Pancreas (tissue), 10 donors: ENCODE data around the gene FARP2. TPM values are rescaled to one million over a fixed set of nuclear protein-coding genes. Genes with fewer than 3 reads are reported as not detected.
"Not testable (repeated sequence)": the region's sequence is repeated elsewhere in the genome, so short reads cannot be mapped to it uniquely, and the experiment has no call there.

ENCODE experiments used
- ATAC-seq, 4 donors: fragments of 200-7000 bp; cut with Tn5 transposase; one replicate each; pipeline versions ENCODE4 v1.8.0 to v1.9.1; 2020; ENCODE audit warnings: mild to moderate bottlenecking in 4 of 4, moderate library complexity in 4 of 4
- DNase-seq, 6 donors: peaks; one replicate each; pipeline ENCODE4 v3.0.0-alpha.2; 2020
- FAIRE-seq: peaks from 2 replicates; lab custom pipeline; 2012; peaks lifted over from hg19 to GRCh38; lab: Jason Lieb, UNC
- H3K27ac ChIP-seq, 4 donors: fragments of 200-600 bp; sonication (generic); 1 replicate in 3 of 4; 2 replicates in 1 of 4; pipeline versions ENCODE4 v1.5.0 to v1.8.0; 2020
- H3K27me3 ChIP-seq, 4 donors: fragments of 200-600 bp; one replicate each; pipeline ENCODE4 v1.8.0; 2021
- H3K36me3 ChIP-seq, 3 donors: fragments of 200-600 bp; sonication (generic) in 1 of 3; one replicate each; pipeline versions ENCODE4 v1.5.0 to v1.8.0; 2020 to 2021
- H3K4me1 ChIP-seq, 3 donors: fragments of 200-600 bp; one replicate each; pipeline ENCODE4 v1.8.0; 2021
- H3K4me3 ChIP-seq, 4 donors: fragments of 200-600 bp; sonication (generic) in 2 of 4; one replicate each; pipeline versions ENCODE4 v1.5.0 to v1.8.0; 2020 to 2021
- H3K9me3 ChIP-seq, 4 donors: fragments of 200-600 bp; one replicate each; pipeline ENCODE4 v1.8.0; 2021
- CTCF ChIP-seq, 4 donors: fragments of 200-600 bp; sonication (generic) in 3 of 4; IDR thresholded peaks; one replicate each; pipeline versions ENCODE4 v1.5.0 to v1.8.0; 2021; ENCODE audit warnings: antibody characterized with exemption in 4 of 4
- WGBS, 2 donors: extraction: QIAGEN DNeasy Blood & Tissue Kit; methylation state at CpG; one replicate each; pipeline ENCODE4 v1.1.7; 2013; 5-methylcytosine and 5-hydroxymethylcytosine counted together
- intact Hi-C, 3 donors: fragments of 100-400 bp; cut with DNase I; formaldehyde crosslinking; loops; one replicate each; pipeline versions ENCODE4 v1.11.1 to v1.14.2; 2022
- polyA plus RNA-seq, 2 donors: library from polyadenylated mRNA; stranded (reverse); fragments of 200-250 nt; gene quantifications; one replicate each; pipeline ENCODE4 v1.2.3, GENCODE V29; 2013
- total RNA-seq, 6 donors: library from RNA; stranded (reverse); fragmentation: NEBNext Ultra II Directional in 4 of 6; extraction: Animal tissue kit (Norgen Biotek cat#: 25700) in 4 of 6; gene quantifications; one replicate each; pipeline versions ENCODE4 v1.2.1 to v1.2.4, GENCODE V29; 2021 to 2023
- donor health status: healthy with polysubstance abuse.
- donor health status: DM: no; HTN: no; CAD: no; lungs with moderate emphysema.
- donor health status: DM: no; HTN: no; CAD: no.
- donor health status: control.
- donor health status: control.
- donor health status: Bipolar disorder and iron deficiency.
- donor health status: DM: yes; HTN: yes; CAD: no.
- donor health status: DM: no; HTN: no; CAD: no.
- donor health status: DM: no; HTN: no; CAD: no.
- donor health status: DM: yes; HTN: yes; CAD: no.

Gene FARP2
- total and polyA plus RNA-seq, 8 donors = 16.9 to 44.9 (median 25.8) TPM

GRCh38 chr2:241393524-241394196 is 37.6 kb downstream of the FARP2 start:
- Histone ChIP-seq H3K9me3 (no peaks in the 10 kb centered on the region), H3K27me3 (no peaks in the 10 kb centered on the region), H3K36me3 (peaks cover 0 to 6% (median 0%) of the 10 kb centered on the region in 3 donors), H3K4me3 (no peak overlapping the region), H3K27ac (peak overlapping the region in 2 of 4 donors; percentile 33 to 41), H3K4me1 (peaks cover 0 to 10% (median 8%) of the 10 kb centered on the region in 3 donors)
- TF ChIP-seq CTCF (IDR thresholded peaks at IDR 0.05) = no peak
- no peak for FAIRE-seq
- DNase-seq = no peak
- intact Hi-C loops = loop anchor here in 1 of 3 donors (5.0 kb wide), 1 partner anchor 36 kb away; the partner anchor contains the start of gene FARP2
- ATAC-seq = peak in 3 of 4 donors; percentile 25 to 34 (median 28)
- 66 to 75% methylated on average over 3 of the region's 3 CpGs for WGBS, 2 donors

GRCh38 chr2:241396809-241397208 is 40.7 kb downstream of the FARP2 start:
- intact Hi-C loops, H3K27ac ChIP-seq, DNase-seq, H3K36me3 ChIP-seq, H3K27me3 ChIP-seq, H3K4me3 ChIP-seq, H3K4me1 ChIP-seq, FAIRE-seq, ATAC-seq, H3K9me3 ChIP-seq: not testable (repeated sequence)
- WGBS, 2 donors = 92 to 97% methylated on average over 6 of the region's 6 CpGs

GRCh38 chr2:241399941-241400922 is 44.1 kb downstream of the FARP2 start:
- no peak for FAIRE-seq
- Histone ChIP-seq H3K36me3 (peaks cover 0 to 4% (median 0%) of the 10 kb centered on the region in 3 donors), H3K4me1 (no peaks in the 10 kb centered on the region), H3K9me3 (no peaks in the 10 kb centered on the region), H3K27ac (no peak overlapping the region), H3K4me3 (no peak overlapping the region), H3K27me3 (no peaks in the 10 kb centered on the region)
- intact Hi-C loops = no loop called here
- ATAC-seq = peak in 3 of 4 donors; percentile 37 to 68 (median 50)
- WGBS, 2 donors = 54 to 62% methylated on average over 10 of the region's 10 CpGs
- DNase-seq = no peak
- no peak for TF ChIP-seq CTCF (IDR thresholded peaks at IDR 0.05)

GRCh38 chr2:241408849-241409248 is 52.8 kb downstream of the FARP2 start:
- Histone ChIP-seq H3K4me3 (no peak overlapping the region), H3K27ac (no peak overlapping the region), H3K27me3 (no peaks in the 10 kb centered on the region), H3K4me1 (no peaks in the 10 kb centered on the region), H3K36me3 (peaks cover 0 to 10% (median 9%) of the 10 kb centered on the region in 3 donors), H3K9me3 (no peaks in the 10 kb centered on the region)
- no peak for ATAC-seq
- TF ChIP-seq CTCF (IDR thresholded peaks at IDR 0.05) = no peak
- no peak for FAIRE-seq
- intact Hi-C loops = no loop called here
- DNase-seq = no peak

DNA sequence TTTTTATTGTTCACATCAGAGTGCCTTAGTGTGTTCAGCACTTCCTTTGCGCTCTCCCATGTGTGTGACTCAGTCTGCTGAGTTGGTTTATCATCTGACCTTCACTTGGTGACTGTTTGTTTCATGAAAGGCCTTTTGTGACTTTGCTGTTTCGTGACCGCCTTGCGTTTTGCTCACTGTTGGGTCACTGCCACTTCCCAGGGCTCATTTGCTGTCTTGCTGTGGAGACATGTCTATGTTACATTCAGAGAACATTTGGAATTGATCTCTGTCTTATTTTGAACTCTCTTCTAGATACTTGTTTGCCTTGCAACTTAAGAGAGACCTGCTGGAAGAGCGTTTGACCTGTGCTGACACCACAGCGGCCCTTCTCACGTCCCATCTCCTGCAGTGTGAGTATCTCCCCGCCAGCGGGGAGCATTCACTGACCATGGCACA is 54.7 kb downstream of the FARP2 start:
- ATAC-seq (peak; percentile 12 to 79 (median 64)), FAIRE-seq (no peak), DNase-seq (peak in 3 of 6 donors; percentile 16 to 35 (median 26))
- H3K36me3 ChIP-seq = peaks cover 0 to 24% (median 9%) of the 10 kb centered on the region in 3 donors
- no peaks in the 10 kb centered on the region for H3K27me3 ChIP-seq
- intact Hi-C loops = no loop called here
- 80 to 83% methylated on average over 9 of the region's 9 CpGs for whole genome bisulfite sequencing, 2 donors
- no peak for TF ChIP-seq CTCF (IDR thresholded peaks at IDR 0.05)
- no peaks in the 10 kb centered on the region for H3K9me3 ChIP-seq
- H3K4me1 ChIP-seq = no peaks in the 10 kb centered on the region
- peak overlapping the region in 2 of 4 donors; percentile 6 to 47 for H3K27ac ChIP-seq
- H3K4me3 ChIP-seq = no peak overlapping the region
